GM12872 (cell line): ENCODE results near the gene SPACA6.

Source experiments
- TF ChIP-seq, protein P1 (sequence below): IDR thresholded peaks from 3 replicates; pipeline ENCODE4 v1.5.1; 2011; ENCODE audit warnings: low read depth, mild to moderate bottlenecking, low read length, moderate library complexity; ENCODE audit not compliant: insufficient read depth

SPACA6 gene

DNA sequence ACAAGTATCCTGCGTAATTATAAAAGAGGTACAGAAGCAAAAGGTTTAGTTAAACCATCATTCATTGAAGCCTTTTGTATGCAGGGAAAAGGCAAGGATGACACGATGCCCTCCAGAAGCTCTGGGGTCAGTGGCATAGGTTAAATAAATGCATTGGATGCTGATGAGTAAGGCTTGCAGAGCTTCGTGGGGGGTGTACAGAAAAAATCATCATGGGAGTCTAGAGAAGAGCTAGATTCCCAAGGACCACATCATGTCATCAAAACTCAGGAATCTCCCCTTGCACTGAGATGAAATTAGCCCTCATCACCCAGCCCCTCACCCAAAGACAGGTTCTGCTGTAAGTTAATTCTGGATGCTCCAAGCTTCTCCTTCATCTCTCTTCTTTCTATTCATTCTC lies 50.3 kb downstream of the SPACA6 start:
- TF ChIP-seq, protein P1, sequence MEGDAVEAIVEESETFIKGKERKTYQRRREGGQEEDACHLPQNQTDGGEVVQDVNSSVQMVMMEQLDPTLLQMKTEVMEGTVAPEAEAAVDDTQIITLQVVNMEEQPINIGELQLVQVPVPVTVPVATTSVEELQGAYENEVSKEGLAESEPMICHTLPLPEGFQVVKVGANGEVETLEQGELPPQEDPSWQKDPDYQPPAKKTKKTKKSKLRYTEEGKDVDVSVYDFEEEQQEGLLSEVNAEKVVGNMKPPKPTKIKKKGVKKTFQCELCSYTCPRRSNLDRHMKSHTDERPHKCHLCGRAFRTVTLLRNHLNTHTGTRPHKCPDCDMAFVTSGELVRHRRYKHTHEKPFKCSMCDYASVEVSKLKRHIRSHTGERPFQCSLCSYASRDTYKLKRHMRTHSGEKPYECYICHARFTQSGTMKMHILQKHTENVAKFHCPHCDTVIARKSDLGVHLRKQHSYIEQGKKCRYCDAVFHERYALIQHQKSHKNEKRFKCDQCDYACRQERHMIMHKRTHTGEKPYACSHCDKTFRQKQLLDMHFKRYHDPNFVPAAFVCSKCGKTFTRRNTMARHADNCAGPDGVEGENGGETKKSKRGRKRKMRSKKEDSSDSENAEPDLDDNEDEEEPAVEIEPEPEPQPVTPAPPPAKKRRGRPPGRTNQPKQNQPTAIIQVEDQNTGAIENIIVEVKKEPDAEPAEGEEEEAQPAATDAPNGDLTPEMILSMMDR = no peak

DNA sequence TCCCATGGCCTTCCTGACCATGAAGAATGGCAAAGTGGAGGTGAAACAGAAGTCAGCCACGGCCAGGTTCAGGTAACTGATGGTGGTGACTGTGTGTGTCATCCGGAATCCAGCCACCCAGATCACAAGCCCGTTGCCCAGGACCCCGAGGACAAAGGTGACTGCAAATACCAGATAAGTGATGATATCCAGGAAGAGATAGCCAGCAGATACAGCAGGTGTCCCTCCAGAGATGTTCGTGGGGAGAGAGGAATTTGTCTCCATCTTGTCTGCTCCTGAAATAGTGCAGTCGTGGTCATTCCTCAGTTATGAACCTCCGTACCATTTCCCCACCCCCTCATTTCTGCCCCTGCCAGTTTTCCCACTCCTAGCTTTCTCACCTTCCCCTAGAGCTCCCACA lies 53.6 kb downstream of the SPACA6 start:
- TF ChIP-seq, protein P1 = no peak

DNA sequence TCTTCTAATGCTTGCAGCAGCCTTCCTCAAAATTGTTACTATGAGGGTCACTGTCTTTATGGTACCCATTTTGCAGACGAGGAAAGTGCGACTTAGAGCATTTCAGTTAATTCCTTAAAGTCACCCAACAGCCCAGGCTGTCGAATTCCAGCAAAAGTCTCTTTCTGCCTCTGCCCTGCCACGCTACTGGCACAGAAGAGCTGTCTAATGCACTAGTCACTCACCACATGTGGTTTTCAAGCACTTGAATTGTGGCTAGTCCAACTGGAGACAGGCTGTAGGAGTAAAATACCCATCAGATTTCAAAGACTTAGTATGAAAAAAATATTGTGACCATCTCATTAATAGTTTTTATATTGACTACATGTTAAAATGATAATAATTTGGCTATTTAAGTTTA lies 56.8 kb downstream of the SPACA6 start:
- TF ChIP-seq, protein P1 = no peak

DNA sequence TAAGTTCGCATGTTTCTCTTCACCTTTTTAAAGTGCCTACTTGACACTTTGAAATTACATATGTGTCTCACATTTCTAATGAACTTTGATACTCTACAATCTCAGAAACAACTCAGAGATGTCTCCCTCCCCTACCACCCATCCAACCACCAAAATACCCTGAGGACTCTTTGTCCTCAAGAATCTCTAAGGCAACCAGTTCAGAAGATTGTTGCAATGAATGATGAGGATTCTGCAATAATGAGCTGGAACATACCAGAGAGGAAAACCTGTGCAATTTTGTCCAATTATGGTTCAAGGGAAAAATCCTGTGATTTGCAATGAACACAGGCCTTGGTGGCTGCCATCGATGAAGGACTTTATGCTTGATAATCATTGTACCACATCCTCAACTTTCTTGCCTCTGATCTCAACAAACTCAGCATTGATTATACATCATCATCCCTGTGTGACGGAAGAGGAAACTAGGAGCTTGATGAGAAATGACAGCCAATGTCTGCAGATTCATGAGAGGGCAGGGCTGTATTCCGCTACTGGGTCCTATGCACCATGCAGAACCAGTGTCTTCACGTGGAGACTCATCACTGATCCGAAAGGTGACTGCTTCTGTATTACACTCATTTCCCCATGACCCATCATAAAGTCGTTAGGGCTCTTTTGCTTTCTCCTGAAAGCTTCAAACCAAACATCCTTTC lies 57.4 kb downstream of the SPACA6 start:
- TF ChIP-seq, protein P1 = no peak

DNA sequence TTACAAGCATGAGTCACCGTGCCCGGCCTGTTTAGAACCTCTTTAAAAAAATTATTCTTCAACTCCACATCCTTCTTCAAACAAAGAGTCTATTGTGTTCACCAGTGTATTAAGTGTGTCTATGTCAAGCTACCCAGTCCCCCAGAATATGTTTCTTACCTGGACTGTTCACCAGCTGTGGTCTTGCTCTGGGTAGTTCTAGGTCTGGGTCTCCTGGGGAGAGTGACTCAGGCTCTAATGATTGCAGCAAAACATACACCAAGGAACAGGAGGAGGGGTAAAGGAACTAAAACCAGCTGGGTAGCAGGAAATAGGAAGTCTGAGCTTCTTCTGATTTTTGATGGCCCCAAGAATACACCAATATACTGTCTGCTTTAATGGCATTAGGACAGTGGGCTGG lies 58.5 kb downstream of the SPACA6 start, which contains the start of gene FPR1:
Gene FPR1, minus strand, starts transcription at position 224 of the 400 bp plus-strand sequence. CDS start 4,884 bp downstream, outside the sequence.
- TF ChIP-seq, protein P1 = no peak

DNA sequence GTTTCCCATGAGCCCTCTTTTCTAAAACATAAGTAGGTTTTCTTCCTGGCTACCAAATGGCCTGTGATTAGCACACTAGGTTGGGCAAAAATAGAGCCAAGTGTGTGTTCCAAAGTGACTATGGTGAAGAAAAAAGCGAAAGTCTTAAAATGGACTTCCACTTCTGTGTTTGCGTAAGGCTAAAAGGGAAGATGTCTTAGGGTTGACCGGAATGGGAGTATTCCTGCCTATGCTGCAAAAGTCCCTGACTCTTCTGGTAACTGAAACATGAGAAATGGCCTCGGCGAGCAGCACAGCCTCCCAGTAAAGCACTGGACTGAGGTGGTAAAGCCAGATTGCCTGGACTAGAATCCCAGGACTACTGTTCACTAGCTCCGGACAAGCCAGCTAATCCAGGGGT lies 61.0 kb downstream of the SPACA6 start:
- TF ChIP-seq, protein P1 = no peak

DNA sequence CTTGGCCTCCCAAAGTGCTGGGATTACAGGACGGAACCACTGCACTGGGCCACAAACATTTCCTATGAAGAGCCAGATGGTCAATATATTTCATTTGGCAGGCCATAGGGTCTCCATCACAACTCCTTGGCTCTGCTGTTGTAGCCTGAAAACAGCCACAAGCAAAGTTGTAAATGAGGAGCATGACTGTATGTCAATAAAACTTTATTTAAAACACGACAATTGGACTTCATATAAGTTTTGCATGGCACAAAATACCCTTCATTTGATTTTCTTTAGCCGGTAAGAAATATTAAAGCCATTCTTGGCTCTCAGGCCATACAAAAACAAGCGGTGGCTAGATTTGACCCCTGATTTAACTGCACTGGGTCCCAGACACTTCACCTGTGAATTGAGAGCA lies 61.6 kb downstream of the SPACA6 start:
- TF ChIP-seq, protein P1 = no peak
